Astrocyte (in vitro differentiated cells and primary cell): ENCODE measurements around the gene RNF212. TPM values are rescaled to one million over a fixed set of nuclear protein-coding genes. Genes with fewer than 3 reads are reported as not detected.
A peak's percentile ranks its signal among the peaks of the same experiment; 100 is the strongest.

ENCODE experiments used
- DNase-seq: peaks from one replicate; pipeline ENCODE4 v3.0.0-alpha.2; 2010; ENCODE audit warnings: low read depth
- FAIRE-seq: peaks from 2 replicates; lab custom pipeline; 2011; peaks lifted over from hg19 to GRCh38; lab: Jason Lieb, UNC
- H2AFZ ChIP-seq: 2 replicates; pipeline ENCODE4 v1.6.0; 2012; ENCODE audit warnings: low read depth, low read length, inconsistent platforms
- H3K27ac ChIP-seq: 2 replicates; pipeline ENCODE4 v1.5.1; 2011; ENCODE audit warnings: low read depth, low read length, inconsistent platforms
- H3K27me3 ChIP-seq: 2 replicates; pipeline ENCODE4 v1.6.0; 2011; ENCODE audit warnings: low read length, inconsistent platforms; ENCODE audit not compliant: insufficient read depth
- H3K36me3 ChIP-seq: 2 replicates; pipeline ENCODE4 v1.5.1; 2011; ENCODE audit warnings: low read length, inconsistent platforms; ENCODE audit not compliant: insufficient read depth
- H3K4me1 ChIP-seq: 2 replicates; pipeline ENCODE4 v1.5.1; 2011; ENCODE audit warnings: low read length, inconsistent platforms; ENCODE audit not compliant: insufficient read depth
- H3K4me2 ChIP-seq: 2 replicates; pipeline ENCODE4 v1.6.0; 2012; ENCODE audit warnings: low read length, inconsistent platforms
- H3K4me3 ChIP-seq: 2 replicates; pipeline ENCODE4 v1.5.1; 2011; ENCODE audit warnings: low read depth, mild to moderate bottlenecking, low read length, inconsistent platforms; ENCODE audit not compliant: insufficient read depth
- H3K79me2 ChIP-seq: 2 replicates; pipeline ENCODE4 v1.6.0; 2012; ENCODE audit warnings: mild to moderate bottlenecking, low read length, inconsistent platforms; ENCODE audit not compliant: insufficient read depth
- H3K9ac ChIP-seq: 2 replicates; pipeline ENCODE4 v1.6.0; 2012; ENCODE audit warnings: mild to moderate bottlenecking, low read length, inconsistent platforms
- H3K9me3 ChIP-seq: 2 replicates; pipeline ENCODE4 v1.5.1; 2012; ENCODE audit warnings: low read depth, mild to moderate bottlenecking, low read length, inconsistent platforms; ENCODE audit not compliant: insufficient read depth
- H4K20me1 ChIP-seq: 2 replicates; pipeline ENCODE4 v1.6.0; 2012; ENCODE audit warnings: low read length, inconsistent platforms; ENCODE audit not compliant: insufficient read depth
- H3K27ac Mint-ChIP-seq: one replicate; pipeline ENCODE4 v1.8.0; 2021; ENCODE audit warnings: mild to moderate bottlenecking, mixed read lengths; ENCODE audit not compliant: unreplicated experiment
- H3K27me3 Mint-ChIP-seq: one replicate; pipeline ENCODE4 v1.8.0; 2021; ENCODE audit warnings: low read depth, mixed read lengths; ENCODE audit not compliant: unreplicated experiment
- H3K36me3 Mint-ChIP-seq: one replicate; pipeline ENCODE4 v1.8.0; 2021; ENCODE audit warnings: low read depth, mixed read lengths; ENCODE audit not compliant: unreplicated experiment
- H3K4me1 Mint-ChIP-seq: one replicate; pipeline ENCODE4 v1.8.0; 2021; ENCODE audit warnings: low read depth, mixed read lengths; ENCODE audit not compliant: unreplicated experiment
- H3K4me3 Mint-ChIP-seq: one replicate; pipeline ENCODE4 v1.8.0; 2021; ENCODE audit warnings: mild to moderate bottlenecking, moderate library complexity, mixed read lengths; ENCODE audit not compliant: unreplicated experiment
- H3K9me3 Mint-ChIP-seq: one replicate; pipeline ENCODE4 v1.8.0; 2021; ENCODE audit warnings: mild to moderate bottlenecking, mixed read lengths; ENCODE audit not compliant: unreplicated experiment
- CTCF ChIP-seq: IDR thresholded peaks from 2 replicates; pipeline ENCODE4 v1.5.1; 2011; ENCODE audit warnings: low read depth, mild to moderate bottlenecking, inconsistent platforms, low read length, moderate library complexity; ENCODE audit not compliant: insufficient read depth
- EZH2 ChIP-seq: IDR thresholded peaks from 2 replicates; pipeline ENCODE4 v1.6.1; 2012; ENCODE audit warnings: mild to moderate bottlenecking, low read length, inconsistent platforms; ENCODE audit not compliant: insufficient read depth
- total RNA-seq: library from RNA; stranded (reverse); gene quantifications from 2 replicates; pipeline ENCODE4 v1.2.1, GENCODE V29; 2021

RNF212 gene
- total RNA-seq, 1 donor from 2014 or later = 2.2 TPM

GRCh38 chr4:1027915-1028238 is 85.5 kb downstream of the RNF212 start:
- H3K27me3 Mint-ChIP-seq = no peaks in the 10 kb centered on the region
- H3K4me3 Mint-ChIP-seq = no peak overlapping the region
- H3K36me3 Mint-ChIP-seq = no peaks in the 10 kb centered on the region
- FAIRE-seq (no peak), DNase-seq (no peak)
- Histone ChIP-seq H3K4me3 (no peak overlapping the region), H3K79me2 (no peaks in the 10 kb centered on the region), H3K36me3 (peaks cover 10% of the 10 kb centered on the region), H3K4me1 (peaks cover 4% of the 10 kb centered on the region), H3K27ac (no peak overlapping the region), H3K27me3 (no peaks in the 10 kb centered on the region), H3K9me3 (no peaks in the 10 kb centered on the region), H3K4me2 (no peak overlapping the region), H3K9ac (no peak overlapping the region), H2AFZ (no peak overlapping the region), H4K20me1 (no peaks in the 10 kb centered on the region)
- H3K9me3 Mint-ChIP-seq = peaks cover 2% of the 10 kb centered on the region
- H3K27ac Mint-ChIP-seq = no peak overlapping the region
- peaks cover 5% of the 10 kb centered on the region for H3K4me1 Mint-ChIP-seq
- TF ChIP-seq CTCF = no peak
- TF ChIP-seq EZH2 = no peak

- no peak overlapping the region for H2AFZ ChIP-seq
- no peak overlapping the region for H3K4me2 ChIP-seq
- TF ChIP-seq CTCF = no peak
- no peak for TF ChIP-seq EZH2
- Mint-ChIP-seq H3K4me3 (peak overlapping the region; percentile 27), H3K27me3 (no peaks in the 10 kb centered on the region), H3K27ac (no peak overlapping the region), H3K4me1 (peaks cover 5% of the 10 kb centered on the region), H3K36me3 (no peaks in the 10 kb centered on the region), H3K9me3 (peaks cover 2% of the 10 kb centered on the region)
- H3K27me3 ChIP-seq = no peaks in the 10 kb centered on the region
- no peaks in the 10 kb centered on the region for H3K79me2 ChIP-seq
- no peaks in the 10 kb centered on the region for H4K20me1 ChIP-seq
- DNase-seq (no peak), FAIRE-seq (no peak)
- no peak overlapping the region for H3K4me3 ChIP-seq
- H3K4me1 ChIP-seq = peaks cover 4% of the 10 kb centered on the region
- no peak overlapping the region for H3K9ac ChIP-seq
- peaks cover 10% of the 10 kb centered on the region for H3K36me3 ChIP-seq
- H3K9me3 ChIP-seq = no peaks in the 10 kb centered on the region
- H3K27ac ChIP-seq = no peak overlapping the region
Measured at GRCh38 chr4:1027219-1027914, 86.0 kb downstream of the RNF212 start.

- Histone ChIP-seq H4K20me1 (peaks cover 8% of the 10 kb centered on the region), H3K9ac (no peak overlapping the region), H3K79me2 (peaks cover 3% of the 10 kb centered on the region), H3K27ac (no peak overlapping the region), H3K36me3 (peaks cover 10% of the 10 kb centered on the region), H3K4me1 (peaks cover 4% of the 10 kb centered on the region), H3K4me3 (no peak overlapping the region), H3K4me2 (no peak overlapping the region), H3K27me3 (no peaks in the 10 kb centered on the region), H3K9me3 (no peaks in the 10 kb centered on the region), H2AFZ (no peak overlapping the region)
- Mint-ChIP-seq H3K4me3 (no peak overlapping the region), H3K9me3 (peaks cover 2% of the 10 kb centered on the region), H3K36me3 (no peaks in the 10 kb centered on the region), H3K27me3 (no peaks in the 10 kb centered on the region), H3K27ac (no peak overlapping the region), H3K4me1 (peaks cover 5% of the 10 kb centered on the region)
- DNase-seq (no peak), FAIRE-seq (no peak)
- no peak for TF ChIP-seq EZH2
- no peak for TF ChIP-seq CTCF
Measured at GRCh38 chr4:1026115-1026514, 87.2 kb downstream of the RNF212 start.
